ENCODE data around the gene TAOK1.

TAOK1 gene

GRCh38 chr17:29379084-29379991 is 10.8 kb upstream of the TAOK1 start:
- no peak for DNase-seq

GRCh38 chr17:29383686-29384085 is 6.5 kb upstream of the TAOK1 start:
- DNase-seq = no peak

GRCh38 chr17:29384901-29385300 is 5.3 kb upstream of the TAOK1 start:
- no peak for DNase-seq

GRCh38 chr17:29386760-29387159 is 3.4 kb upstream of the TAOK1 start:
- DNase-seq = no peak

DNA sequence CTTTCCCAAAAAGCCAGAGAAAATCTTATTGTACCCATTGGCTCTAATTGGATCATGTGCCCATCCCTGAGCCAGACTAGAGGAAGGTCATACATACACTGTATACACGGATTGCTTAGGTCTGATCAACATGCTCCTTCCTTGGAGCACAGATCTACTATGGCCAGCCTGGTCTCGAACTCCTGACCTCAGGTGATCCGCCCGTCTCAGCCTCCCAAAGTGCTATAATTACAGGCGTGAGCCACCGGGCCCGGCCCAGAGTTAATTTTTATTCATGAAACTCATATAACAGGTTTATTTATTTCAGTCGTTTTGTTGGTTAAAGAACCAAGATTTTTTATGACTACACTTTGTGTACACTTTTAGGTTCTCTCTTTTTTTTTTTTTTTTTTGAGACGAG is 1.2 kb upstream of the TAOK1 start:
- DNase-seq = no peak

- DNase-seq = no peak
These were observed 878 bp downstream of the TAOK1 start for GRCh38 chr17:29390851-29391631.

DNA sequence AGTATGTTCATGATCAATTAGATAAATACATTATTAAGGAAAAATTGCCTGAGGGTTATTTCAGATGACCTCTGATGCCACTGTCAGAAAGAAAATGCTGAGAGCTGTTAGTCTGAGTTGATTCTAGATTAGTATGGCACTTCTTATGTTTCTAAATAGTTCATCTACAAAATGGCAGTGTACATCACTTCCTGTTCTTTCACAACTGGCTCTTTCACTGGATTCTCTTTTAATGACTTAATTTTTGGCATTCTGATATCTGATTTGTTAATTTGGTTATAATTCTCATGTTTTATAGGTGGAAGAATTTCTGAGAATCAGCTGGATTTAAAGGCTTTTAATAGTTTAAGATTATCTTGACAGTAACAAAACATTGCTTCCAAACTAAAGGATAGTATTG is 3.3 kb downstream of the TAOK1 start:
- no peak for DNase-seq

DNA sequence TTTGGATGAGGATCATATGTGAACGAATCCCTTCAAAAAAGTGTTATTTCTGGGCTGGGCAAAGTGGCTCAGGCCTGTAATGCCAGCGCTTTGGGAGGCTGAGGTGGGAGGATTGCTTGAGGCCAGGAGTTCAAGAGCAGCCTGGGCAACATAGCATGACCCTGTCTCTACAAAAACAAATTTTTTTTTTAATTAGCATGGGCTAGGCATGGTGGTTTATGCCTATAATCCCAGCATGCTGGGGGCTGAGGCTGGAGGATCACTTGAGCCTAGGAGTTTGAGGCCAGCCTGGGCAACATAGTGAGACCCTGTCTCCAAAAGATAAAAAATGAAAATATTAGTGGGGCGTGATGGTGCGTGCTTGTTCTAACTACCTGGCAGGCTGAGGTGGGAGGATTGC is 4.6 kb downstream of the TAOK1 start:
- DNase-seq = no peak

GRCh38 chr17:29396066-29396465 is 5.9 kb downstream of the TAOK1 start:
- no peak for DNase-seq

DNA sequence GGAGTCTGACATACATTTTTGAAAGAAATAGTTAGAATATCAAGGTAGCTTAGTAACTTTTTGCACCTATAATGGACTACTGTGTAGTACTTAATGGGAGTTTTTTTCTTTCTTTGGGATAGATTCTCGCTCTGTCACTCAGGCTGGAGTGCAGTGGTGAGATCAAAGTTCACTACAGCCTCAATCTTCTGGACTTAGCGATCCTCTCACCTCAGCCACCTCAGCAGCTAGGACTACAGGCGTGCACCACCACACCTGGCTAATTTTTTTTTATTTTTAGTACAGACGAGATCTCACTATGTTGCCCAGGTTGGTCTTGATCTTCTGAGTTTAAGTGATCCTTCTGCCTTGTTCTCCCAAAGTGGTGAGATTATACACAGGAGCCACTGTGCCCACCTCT is 9.5 kb downstream of the TAOK1 start:
- no peak for DNase-seq

GRCh38 chr17:29400818-29401217 is 10.7 kb downstream of the TAOK1 start:
- no peak for DNase-seq

DNA sequence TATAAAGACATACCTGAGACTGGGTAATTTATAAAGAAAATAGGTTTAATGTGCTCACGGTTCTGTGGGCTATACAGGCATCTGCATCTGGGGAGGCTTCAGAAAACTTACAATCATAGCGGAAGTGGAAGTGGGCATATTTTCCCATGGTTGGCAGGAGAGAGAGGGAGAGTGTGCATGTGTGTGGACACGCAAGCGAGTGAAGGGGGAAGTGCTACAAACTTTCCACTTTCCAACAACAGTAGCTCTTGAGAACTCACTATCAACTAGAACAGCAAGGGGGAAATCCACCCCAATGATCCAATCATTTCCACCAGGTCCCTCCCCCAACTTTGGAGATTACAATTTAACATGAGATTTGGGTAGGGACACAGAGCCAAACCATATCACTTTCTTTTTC is 11.1 kb downstream of the TAOK1 start:
- DNase-seq = no peak

GRCh38 chr17:29407856-29408255 is 17.7 kb downstream of the TAOK1 start:
- DNase-seq = no peak

DNA sequence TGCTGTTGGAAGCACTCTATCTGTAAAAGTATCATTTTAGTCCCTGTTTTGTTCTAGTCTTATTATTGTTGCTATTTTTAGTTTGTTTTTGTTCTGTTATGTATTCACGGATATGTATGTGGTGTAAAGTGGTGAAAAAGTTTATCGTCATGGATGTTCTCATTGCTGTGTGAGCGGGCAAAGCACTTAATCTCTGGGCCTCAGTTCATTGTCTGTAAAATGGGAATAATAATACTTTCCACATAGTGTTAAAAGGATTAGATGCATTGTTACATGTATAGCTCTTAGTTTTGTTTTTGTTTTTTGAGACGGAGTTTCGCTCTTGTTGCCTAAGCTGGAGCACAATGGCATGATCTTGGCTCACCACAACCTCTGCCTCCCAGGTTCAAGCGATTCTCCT is 19.8 kb downstream of the TAOK1 start:
- no peak for DNase-seq

- no peak for DNase-seq
These were observed 22.8 kb downstream of the TAOK1 start for GRCh38 chr17:29412780-29413565.

GRCh38 chr17:29420128-29420527 is 30.0 kb downstream of the TAOK1 start:
- no peak for DNase-seq

- no peak for DNase-seq
These were observed 40.1 kb downstream of the TAOK1 start for GRCh38 chr17:29430275-29430674.

DNA sequence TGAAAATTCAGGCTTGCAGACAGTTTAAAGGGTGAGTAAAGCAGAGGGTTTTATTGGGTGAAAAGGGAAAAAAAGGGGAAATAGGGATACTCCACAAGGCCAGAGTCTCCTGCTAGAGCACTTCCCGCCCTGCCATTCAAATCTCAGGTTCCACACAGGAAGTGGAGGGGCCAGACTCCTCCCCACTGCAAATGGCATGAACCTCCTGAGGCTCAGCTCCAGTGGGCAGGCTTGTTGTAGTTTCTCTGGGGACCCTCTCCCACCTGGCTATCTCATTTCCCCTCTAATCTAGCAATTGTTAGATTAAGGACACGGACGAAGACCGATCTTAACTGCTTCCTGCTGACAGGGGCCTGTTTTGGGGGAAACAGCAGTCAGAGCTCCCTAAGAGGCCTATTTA is 43.4 kb downstream of the TAOK1 start:
- DNase-seq = no peak

DNA sequence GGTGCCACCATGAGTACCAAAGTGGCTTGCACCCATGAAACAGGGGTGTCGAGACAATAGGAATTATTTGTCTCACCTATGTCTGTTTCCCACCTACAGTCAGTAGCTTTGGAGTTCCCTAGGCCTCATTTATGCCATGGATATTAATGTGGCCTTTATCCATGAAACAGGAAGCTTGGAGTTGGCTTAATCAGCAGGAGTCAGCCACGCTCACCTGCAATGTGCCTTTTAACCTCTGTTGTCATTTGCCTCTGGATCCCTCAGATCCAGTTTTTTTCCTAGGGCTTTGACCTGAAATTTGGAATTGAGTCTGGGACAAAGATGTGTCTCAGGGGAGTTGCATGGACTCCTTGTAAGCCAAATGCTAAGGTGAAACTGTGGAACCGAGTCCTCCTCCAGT is 44.4 kb downstream of the TAOK1 start:
- no peak for DNase-seq

- DNase-seq = no peak
These were observed 52.3 kb downstream of the TAOK1 start for GRCh38 chr17:29442451-29442850.

- no peak for DNase-seq
These were observed 53.0 kb downstream of the TAOK1 start for GRCh38 chr17:29443041-29443739.

- DNase-seq = no peak
These were observed 54.4 kb downstream of the TAOK1 start for GRCh38 chr17:29444589-29444988.

DNA sequence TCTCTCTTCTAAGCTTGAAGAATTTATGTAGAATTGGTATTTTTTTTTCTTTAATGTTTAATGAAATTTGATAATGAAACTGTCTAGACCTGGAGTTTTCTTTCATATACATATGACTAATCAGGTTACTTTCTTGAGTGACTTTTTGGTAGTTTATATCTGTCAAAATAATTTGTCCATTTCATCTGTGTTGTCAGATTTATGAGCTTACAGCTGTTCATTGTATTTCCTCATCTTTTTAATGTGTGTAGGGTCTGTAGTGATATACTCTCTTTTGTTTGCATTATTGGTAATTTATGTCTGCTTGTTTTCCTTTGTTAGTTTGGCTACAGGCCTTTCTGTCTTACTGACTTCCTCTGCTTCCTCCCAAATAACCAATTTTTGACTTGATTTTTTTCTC is 55.7 kb downstream of the TAOK1 start:
- no peak for DNase-seq

Measured in NCI-H187 treated with DMSO at 0.1 percent for 48 hours (cell line).